Ramos (cell line): Measurements from ENCODE around the gene SPSB4.
"Not testable (repeated sequence)": the region's sequence is repeated elsewhere in the genome, so short reads cannot be mapped to it uniquely, and the experiment has no call there.

Experiments used
- in situ Hi-C: fragments of 300-500 bp; cut with MboI; formaldehyde crosslinking; loops from one replicate; pipeline ENCODE4 v1.14.3; 2022; ENCODE audit warnings: low sequenced_read_pairs; ENCODE audit not compliant: unreplicated experiment

SPSB4 gene

DNA sequence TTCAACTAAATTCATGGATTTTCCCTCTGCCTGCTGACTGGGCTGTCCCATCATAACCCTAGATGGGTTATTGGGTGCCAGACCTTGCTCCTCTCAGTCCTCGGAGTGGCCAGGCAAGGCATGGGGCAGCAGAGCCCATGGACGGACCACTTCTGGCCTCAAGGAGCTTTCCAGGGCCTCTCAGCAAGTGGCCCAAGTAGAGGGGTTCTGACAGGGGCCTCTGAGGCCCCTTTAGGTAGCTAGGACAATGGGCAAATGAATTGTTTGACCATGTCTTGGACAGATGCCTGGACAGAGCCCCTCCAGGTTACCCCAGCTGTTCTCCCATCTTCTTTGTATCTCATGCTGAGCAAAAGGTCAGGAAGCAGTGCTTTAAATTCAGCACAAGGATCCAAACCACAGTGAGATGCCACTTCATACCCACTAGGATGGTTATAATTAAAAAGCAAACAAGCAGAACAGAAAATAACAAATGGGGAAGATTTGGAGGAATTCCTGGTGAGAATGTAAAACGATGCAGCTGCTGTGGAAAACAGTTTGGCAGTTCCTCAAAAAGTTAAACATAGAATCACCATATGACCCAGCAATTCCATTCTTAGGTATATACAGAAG, 61.6 kb downstream of the SPSB4 start:
- in situ Hi-C loops = no loop called here

GRCh38 chr3:141113680-141114079, 62.5 kb downstream of the SPSB4 start:
- in situ Hi-C loops = not testable (repeated sequence)

DNA sequence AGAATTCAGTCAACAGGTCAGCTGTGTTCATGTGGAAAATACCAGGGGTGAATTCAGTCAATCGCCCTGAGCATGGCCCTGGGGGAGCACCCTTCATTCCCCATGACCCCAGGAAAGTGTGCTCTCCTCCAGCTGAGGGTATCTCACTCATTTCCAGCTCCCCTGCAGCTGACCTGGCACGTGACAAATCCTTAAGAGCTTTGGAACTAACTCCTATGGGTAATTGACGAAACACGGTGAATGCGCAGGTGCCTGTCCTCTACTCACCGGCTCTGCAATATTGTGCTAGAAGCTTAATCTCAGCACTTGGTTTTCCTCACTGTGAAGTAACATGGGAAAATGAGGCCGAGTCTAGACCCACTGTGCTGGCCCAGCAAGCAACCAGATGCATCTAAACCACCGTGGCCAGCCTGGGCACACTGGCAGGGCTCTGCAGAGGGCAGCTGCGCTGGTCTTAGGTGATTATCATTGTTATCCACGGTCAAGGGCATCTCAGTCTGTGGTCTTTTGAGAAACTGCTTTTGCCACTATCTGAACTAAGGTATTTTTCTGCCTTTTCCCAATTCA, 63.1 kb downstream of the SPSB4 start:
- in situ Hi-C loops = no loop called here

- in situ Hi-C loops = no loop called here
These were observed 63.8 kb downstream of the SPSB4 start for GRCh38 chr3:141114816-141115460.

- in situ Hi-C loops = no loop called here
These were observed 64.8 kb downstream of the SPSB4 start for GRCh38 chr3:141115789-141116541.

GRCh38 chr3:141116721-141117120, 65.6 kb downstream of the SPSB4 start:
- in situ Hi-C loops = no loop called here

DNA sequence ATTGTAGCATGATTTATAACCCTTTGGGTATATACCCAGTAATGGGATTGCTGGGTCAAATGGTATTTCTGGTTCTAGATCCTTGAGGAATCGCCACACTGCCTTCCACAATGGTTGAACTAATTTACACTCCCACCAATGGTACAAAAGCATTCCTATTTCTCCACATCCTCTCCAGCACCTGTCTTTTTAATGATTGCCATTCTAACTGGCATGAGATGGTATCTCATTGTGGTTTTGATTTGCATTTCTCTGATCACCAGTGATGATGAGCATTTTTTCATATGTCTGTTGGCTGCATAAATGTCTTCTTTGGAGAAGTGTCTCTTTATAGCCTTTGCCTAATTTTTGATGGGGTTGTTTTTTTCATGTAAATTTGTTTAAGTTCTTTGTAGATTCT, 66.8 kb downstream of the SPSB4 start:
- in situ Hi-C loops = not testable (repeated sequence)

- in situ Hi-C loops = no loop called here
These were observed 71.4 kb downstream of the SPSB4 start for GRCh38 chr3:141122455-141123030.

- in situ Hi-C loops = no loop called here
These were observed 72.7 kb downstream of the SPSB4 start for GRCh38 chr3:141123677-141124410.

DNA sequence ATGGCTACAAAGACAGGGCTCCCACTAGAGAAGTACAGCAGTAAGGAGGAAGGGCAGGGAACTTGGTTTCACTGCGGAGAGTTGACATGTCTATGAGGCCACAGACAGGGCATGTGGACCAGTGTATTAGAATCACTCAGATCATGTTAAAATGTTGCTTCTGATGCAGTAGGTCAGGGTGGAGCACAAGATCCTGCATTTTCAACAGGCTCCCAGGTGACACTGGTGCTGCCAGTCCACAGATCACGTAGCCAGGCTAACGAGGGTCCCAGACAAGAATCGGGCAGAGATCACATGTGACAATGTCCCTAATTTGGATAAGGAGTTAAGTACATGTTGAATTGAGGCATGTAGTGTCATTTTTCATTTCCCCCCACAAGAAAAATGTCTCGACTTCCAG, 73.6 kb downstream of the SPSB4 start:
- in situ Hi-C loops = no loop called here

- in situ Hi-C loops = no loop called here
These were observed 74.2 kb downstream of the SPSB4 start for GRCh38 chr3:141125351-141125750.

GRCh38 chr3:141126661-141127343, 75.7 kb downstream of the SPSB4 start:
- in situ Hi-C loops = no loop called here

DNA sequence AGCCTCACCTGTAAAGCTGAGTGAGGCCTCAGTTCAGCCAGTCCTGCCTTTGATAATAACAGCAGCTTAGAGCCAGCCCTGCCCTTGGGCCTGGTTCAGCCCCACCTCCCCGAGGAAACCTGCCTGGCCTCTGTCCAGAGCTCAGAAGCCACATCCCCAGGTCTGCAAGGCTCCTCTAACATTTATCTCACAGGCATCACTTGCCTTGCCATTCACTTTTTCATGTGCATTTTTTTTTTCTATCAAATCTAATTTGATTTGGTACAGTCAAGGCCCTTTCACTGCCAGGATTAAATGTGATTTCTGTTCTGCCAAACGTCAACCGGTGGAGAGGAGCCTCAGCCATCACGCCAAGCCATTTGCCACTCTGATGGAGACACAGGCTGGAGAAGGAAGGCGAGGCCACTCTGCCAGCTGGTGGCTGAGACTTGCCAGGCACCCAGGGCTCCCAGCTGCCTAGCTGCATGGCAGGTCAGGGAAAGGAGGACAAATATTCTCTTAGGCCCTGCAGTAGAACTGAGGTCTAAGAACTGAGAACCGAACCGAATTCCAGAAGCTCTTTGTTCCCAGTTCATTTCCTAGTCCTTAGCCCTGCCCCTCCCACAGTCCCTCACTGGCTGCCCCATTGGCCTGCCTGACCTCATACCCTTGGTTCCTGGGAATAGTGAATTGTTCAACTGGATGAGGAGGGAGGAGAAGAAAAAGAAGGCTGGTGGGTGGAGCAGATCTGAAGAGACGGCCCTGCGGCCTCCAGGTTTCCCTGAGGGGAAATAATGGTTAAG, 76.4 kb downstream of the SPSB4 start:
- in situ Hi-C loops = no loop called here

GRCh38 chr3:141128126-141128777, 77.1 kb downstream of the SPSB4 start:
- in situ Hi-C loops = no loop called here

GRCh38 chr3:141129049-141129448, 77.9 kb downstream of the SPSB4 start:
- in situ Hi-C loops = no loop called here

- in situ Hi-C loops = no loop called here
These were observed 78.4 kb downstream of the SPSB4 start for GRCh38 chr3:141129541-141130011.

GRCh38 chr3:141143517-141143916, 92.4 kb downstream of the SPSB4 start:
- in situ Hi-C loops = no loop called here

DNA sequence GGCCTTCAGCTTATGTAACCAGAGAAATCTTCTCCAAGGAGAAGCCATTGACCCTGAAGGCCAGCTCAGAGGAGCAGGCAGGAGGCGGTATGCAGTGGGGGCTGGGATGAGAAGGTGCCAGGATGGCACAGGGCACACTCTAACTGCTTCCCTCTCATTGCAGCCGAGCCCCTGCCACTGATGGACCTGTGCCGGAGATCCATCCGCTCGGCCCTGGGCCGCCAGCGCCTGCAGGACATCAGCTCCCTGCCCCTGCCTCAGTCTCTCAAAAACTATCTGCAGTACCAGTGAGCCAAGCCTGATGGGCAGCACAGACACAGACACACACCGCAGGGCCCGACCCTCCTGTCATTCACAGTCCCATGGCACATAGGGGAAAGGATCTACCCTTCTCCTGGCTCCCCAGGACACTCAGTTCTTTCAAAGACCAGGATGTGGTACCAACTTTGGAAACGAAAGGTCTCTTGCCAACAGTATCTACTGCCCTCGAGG, 95.9 kb downstream of the SPSB4 start:
- in situ Hi-C loops = no loop called here
